HG02798 (cell line): ENCODE results near the gene CFB.

Source experiments
- ATAC-seq: cut with Tn5 transposase; IDR thresholded peaks from one replicate; pipeline ENCODE4 v1.9.1; 2021; ENCODE audit warnings: mild to moderate bottlenecking; ENCODE audit not compliant: unreplicated experiment, poor library complexity

Gene CFB

DNA sequence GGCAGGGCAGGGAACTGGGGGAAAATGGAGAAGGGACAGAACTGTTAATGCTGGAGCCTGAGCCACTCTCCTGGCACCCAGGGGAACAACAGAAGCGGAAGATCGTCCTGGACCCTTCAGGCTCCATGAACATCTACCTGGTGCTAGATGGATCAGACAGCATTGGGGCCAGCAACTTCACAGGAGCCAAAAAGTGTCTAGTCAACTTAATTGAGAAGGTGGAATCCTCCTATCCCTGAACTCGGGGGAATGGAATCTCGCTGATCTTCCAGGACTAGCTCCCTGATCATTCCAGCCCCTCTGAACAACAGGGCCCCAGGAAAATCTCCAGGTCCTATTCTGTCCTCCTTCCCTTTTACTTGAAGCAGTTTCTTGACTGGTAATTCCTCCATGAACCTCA, 2.0 kb downstream of the CFB start:
- no peak for ATAC-seq

DNA sequence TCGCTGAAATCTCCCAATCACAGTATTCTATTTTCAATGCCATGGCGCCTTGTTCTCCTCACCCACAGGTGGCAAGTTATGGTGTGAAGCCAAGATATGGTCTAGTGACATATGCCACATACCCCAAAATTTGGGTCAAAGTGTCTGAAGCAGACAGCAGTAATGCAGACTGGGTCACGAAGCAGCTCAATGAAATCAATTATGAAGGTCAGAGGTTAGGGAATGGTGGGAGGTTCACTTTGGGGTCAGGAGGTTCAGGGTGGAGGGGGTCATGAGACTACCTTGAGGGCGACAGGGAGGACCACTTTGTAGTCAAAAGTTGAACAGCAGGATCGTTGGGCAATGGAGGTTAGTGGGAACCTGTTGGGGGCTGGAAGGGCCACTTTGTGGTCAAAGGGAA, 2.4 kb downstream of the CFB start:
- ATAC-seq: no peak

DNA sequence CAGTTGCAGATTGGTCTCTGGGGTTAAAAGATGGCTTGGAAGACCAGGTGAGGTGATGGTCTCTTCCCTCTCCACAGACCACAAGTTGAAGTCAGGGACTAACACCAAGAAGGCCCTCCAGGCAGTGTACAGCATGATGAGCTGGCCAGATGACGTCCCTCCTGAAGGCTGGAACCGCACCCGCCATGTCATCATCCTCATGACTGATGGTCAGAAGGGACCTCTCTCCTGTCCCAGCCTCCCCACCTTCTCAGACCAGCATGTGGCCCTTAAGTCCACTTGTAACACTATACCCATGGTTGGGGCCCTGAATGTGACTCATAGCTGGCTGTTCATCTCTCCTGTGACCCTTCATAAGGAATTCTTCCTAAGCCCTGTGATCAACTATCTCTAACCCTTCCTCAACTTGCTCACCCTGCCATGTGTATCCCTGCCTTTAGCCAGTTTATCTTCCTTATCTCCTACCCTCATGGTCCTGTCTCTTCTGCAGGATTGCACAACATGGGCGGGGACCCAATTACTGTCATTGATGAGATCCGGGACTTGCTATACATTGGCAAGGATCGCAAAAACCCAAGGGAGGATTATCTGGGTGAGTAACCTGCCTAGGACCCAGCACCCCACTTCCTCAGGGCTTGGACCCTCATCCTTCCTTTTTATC, 3.0 kb downstream of the CFB start:
- ATAC-seq: no peak

DNA sequence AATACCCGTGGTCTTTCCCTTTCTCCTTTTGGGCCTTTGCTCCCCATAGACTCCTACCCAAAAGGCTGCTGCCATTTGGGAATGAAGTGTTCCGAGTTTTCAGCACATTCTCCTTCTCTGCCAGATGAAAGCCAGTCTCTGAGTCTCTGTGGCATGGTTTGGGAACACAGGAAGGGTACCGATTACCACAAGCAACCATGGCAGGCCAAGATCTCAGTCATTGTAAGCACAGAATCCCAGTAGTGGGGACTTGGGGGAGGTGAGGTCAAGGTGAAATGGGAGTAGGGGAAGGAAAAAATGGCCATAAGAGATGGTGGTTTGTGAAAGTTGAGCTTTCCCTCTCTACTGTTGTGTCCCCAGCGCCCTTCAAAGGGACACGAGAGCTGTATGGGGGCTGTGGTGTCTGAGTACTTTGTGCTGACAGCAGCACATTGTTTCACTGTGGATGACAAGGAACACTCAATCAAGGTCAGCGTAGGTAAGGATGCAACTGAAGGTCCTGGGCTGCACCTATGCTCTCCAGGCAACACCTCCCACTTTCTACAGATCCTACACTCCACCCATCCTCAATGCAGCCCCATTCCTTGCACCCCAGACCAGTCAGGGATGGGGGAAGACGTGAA, 4.1 kb downstream of the CFB start:
- no peak for ATAC-seq

DNA sequence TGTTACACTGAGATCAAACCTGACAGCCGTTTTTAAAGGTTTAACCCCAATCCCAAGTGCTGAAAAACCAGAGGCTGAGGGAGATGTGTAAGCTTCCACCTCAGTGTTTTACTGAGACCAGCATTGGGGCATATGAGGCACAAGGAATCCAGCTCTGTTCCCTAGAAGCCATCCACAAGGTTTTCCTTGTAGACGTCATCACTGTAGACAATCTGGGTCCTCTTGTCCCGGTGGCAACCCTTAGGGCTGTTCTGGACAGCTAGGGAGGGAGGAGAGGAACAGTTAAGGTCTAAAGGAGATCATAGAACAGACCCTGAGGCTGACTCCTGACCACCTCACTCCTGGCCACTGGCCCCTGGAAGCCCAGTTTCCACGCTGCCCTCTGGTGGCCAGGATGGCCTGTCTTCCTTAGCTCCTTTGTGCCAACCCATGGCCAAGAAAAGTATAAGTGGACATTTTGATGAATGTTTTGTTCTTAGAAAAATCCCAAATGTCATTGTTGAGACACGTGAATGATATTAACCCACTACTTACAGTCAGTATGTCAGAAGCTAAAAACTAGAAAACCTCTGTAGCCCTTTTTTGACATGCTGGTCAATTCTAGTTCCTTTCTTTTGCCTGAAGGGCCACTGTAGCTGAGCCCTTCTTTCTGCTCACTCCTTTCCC, 6.4 kb downstream of the CFB start:
- no peak for ATAC-seq

DNA sequence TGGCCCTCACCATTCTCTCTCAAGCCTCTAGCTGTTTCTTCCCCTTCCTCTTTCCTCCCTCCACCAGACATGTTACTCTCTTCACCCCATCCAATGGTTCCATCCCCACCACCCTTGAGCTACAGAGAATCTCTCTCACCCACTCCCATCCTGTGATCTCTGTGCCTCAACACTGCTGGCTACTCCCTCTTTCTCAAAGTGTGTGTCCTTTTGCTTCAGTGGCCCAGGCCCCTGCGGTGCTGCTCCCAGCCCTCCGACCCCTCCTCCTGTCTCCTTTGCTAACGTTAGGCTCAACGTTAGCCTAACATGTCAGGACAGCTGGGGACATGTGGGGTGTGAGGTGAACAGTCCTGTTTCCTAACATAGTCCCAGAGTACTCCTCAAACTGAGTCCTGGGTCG, 7.0 kb downstream of the CFB start:
- no peak for ATAC-seq

DNA sequence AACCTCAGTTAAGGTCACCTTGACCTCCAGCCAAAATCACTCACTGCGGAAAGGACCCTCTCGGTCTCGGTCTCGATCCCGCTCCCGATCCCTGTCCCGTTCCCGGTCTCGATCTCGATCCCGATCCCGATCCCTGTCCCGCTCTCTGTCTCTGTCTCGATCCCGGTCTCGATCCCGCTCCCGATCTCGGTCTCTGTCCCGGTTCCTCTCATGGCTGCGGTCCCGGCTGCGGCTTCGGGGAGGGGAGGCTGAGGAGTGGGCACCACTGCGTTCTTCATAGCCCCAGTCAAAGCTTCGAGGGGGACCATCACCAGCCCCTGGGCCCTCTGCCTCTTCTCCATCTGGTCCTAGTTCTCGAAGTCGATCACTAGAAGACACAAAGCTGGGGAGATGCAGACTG, 8.6 kb downstream of the CFB start:
- ATAC-seq: no peak

DNA sequence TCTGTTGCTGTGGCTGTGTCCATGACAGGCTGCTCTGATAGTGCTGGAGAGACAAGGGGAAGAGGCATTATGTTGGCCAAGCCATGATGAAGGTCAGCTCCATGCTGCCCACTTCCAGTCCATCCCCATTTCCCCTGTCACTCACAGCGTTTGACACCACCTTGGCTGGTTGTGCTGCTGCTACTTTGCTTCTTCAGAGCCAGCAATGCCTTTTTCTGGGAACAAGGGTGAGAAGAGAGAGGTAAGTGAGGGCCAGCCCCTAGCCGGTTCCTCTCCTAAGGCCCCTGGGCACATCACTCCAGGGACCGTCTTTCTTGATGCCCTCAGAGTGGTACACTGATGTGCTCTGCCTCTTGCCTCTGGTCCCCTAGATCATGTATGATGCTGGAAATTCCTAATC, 10.9 kb downstream of the CFB start:
- no peak for ATAC-seq

DNA sequence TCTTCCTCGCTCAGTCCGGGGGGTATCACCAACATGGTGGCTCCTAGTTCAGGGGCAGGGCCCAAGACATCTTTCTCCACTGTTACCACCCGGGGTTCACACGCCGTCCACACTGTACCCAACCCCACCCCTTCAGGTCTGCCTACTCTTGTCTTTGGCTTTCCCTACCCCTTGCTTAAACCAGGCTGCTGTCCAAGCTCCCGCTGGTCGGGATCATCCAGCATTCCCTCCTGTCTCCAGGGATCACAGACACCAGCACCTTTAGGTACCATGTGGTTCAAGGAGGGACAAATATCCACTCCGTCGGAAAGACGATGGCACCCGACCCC, 12.5 kb downstream of the CFB start:
- no peak for ATAC-seq

DNA sequence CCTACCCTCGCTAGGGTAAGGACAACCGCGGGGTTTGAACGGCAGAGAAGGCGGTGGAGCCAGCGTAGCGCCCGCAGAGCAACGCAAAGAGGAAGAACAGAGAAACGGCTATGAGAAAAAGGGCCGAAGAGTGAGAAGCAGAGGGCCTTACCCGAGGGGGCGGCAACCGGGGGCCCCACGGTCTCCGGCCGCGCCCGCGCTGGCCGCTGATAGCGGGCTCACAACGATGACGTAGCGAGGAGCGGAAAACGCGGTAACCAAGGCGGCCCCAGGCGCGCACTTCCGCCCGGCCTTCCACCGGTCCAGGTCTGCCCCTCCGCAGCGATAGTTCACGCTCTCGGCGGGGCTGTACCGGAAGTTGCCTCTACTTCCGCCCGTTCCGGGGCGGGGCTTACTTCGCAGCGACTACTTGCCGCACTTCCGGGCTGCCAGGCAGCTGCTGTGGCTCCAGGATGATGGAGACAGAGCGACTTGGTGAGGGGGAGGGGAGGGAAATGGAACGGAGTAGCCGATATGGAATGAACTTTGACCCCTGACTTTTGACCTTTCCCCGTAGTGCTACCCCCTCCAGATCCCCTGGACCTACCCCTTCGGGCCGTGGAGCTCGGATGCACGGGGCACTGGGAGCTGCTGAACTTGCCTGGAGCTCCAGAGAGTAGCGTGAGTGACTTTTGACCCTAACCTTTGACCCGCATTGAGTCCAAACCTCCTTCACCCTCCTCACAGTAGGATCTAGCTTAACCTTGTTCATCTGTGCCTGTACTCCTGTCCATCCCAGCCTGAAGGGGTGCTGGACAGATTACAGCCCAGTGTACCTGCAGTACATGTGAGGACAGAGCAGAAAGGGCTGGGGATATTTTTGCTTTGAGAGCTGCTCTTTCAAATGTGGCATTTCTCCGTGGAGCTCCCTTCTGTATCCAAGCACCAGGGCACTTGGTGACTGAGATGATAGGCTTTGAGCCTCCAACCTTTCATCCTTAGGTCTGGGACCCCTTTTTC, 13.1 kb downstream of the CFB start, which contains the start of the genes NELFE and SKIC2:
Gene NELFE, minus strand, starts transcription at position 231 of the 999 bp plus-strand sequence. CDS start 525 bp downstream, outside the sequence.
Gene SKIC2, plus strand, starts transcription at position 435 of the 999 bp plus-strand sequence. Its CDS starts 18 bp downstream, at position 453.
- ATAC-seq: peak; percentile 98

DNA sequence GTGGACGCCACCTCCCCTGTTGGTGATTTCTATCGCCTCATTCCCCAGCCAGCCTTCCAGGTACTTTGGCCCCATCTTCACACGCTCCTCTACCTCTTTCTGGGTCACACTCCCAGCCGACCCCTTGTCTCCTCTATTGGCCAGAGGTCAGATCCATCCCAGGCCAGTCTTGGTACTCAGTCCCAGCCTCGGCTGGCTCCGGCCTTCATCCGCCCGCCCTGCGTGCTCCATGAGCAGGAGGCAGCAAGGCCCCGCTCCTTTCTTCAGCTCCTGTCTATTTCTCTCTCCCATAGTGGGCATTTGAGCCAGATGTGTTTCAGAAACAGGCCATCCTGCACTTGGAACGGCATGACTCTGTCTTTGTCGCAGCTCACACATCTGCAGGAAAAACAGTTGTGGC, 15.7 kb downstream of the CFB start:
- ATAC-seq: no peak

DNA sequence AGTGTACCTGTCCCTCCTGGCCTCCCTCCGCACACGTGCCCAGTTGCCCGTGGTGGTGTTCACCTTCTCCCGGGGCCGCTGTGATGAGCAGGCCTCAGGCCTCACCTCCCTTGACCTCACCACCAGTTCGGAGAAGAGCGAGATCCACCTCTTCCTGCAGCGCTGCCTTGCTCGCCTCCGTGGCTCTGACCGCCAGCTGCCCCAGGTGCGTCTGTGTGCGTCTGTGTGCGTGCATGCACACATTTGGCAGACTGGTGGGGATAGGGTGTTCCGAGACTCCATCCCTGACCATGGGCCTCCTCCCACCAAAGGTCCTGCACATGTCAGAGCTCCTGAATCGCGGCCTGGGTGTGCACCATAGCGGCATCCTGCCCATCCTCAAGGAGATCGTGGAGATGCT, 18.0 kb downstream of the CFB start:
- ATAC-seq: no peak

DNA sequence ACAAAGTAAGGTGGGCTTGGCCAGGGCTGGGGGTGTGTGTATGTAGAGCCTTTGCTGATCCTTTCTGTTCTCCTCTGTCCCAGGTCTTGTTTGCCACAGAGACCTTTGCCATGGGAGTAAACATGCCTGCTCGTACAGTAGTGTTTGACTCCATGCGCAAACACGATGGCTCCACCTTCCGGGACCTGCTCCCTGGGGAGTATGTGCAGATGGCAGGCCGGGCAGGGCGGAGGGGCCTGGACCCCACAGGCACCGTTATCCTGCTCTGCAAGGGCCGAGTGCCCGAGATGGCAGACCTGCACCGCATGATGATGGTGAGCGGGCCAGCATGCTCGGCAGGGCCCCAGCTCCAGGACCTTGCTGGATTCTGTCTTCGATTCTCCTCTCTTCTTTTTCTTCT, 19.8 kb downstream of the CFB start:
- no peak for ATAC-seq

DNA sequence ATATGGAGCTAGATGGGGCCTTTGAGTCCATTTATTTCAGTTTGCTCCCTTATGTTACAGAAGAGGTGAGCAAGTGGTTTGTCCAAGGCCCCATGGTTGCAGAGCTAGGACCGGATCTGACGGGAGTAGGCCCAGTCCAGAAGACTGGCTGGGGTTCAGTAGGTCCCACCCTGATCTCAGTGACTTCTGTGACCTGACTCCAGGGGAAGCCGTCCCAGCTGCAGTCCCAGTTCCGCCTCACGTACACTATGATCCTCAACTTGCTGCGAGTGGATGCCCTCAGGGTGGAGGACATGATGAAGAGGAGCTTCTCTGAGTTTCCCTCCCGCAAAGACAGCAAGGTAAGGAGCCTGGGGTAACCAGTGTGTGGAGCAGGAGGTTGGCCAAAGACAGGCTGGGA, 20.6 kb downstream of the CFB start:
- no peak for ATAC-seq

DNA sequence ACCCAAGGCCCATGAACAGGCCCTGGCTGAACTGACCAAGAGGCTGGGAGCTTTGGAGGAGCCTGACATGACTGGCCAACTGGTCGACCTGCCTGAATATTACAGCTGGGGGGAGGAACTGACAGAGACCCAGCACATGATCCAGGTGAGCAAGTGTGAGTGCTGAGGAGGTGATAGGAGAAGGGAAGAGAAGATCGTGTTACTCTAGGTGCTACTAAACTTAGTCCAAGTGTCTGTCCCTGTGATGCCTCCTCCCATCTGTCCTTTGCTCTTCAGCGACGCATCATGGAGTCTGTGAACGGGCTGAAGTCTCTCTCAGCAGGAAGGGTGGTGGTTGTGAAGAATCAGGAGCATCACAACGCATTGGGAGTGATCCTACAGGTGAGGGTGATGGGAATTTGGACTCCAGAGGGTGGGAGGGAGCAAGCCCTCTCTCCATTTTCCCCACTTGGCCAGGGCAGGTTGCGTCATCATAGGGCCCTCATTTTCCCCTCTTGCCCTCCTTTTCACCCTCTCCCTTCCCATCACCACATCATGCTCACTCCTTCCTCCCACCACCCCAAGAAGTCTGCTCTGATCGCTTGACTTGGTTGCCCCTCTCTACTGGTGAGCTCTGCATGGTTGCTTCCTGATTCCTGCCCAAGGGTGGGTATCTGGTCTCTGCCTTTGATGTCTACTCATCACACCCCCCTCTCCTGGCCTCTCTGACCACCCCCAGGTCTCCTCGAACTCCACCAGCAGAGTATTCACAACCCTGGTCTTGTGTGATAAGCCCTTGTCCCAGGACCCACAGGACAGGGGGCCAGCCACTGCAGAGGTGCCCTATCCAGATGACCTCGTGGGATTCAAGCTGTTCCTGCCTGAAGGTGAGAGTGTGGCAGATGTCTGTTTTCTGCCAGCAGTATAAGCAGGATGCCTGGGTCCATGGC, 21.4 kb downstream of the CFB start:
- ATAC-seq: no peak

DNA sequence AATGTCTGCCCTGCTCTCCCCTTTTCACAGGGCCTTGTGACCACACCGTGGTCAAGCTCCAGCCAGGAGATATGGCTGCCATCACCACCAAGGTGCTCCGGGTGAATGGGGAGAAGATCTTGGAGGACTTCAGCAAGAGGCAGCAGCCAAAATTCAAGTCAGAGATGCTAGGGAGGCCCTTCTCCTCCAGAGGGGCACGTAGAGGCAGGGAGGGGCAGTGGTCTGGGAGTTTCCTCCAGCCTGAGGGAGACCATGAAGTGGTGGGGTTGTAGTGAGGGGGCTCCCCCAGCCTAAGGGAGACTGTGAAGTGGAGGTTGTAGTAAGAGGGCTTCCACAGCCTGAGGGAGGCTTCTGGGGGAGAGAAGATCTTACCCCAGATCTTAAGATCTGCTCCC, 22.0 kb downstream of the CFB start:
- ATAC-seq: no peak

DNA sequence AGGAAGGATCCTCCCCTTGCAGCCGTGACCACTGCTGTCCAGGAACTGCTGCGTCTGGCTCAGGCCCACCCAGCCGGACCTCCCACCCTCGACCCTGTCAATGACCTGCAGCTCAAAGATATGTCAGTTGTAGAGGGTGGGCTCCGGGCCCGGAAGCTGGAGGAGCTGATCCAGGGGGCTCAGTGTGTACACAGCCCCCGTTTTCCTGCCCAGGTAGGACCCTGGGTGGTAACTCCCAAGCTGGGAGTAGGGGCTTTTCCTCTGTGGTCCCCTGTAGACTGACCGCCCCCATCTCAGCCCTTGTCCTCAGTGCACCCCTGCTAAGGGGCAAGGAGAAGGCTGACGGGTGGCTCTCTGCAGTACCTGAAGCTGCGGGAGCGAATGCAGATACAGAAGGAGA, 22.4 kb downstream of the CFB start:
- no peak for ATAC-seq

DNA sequence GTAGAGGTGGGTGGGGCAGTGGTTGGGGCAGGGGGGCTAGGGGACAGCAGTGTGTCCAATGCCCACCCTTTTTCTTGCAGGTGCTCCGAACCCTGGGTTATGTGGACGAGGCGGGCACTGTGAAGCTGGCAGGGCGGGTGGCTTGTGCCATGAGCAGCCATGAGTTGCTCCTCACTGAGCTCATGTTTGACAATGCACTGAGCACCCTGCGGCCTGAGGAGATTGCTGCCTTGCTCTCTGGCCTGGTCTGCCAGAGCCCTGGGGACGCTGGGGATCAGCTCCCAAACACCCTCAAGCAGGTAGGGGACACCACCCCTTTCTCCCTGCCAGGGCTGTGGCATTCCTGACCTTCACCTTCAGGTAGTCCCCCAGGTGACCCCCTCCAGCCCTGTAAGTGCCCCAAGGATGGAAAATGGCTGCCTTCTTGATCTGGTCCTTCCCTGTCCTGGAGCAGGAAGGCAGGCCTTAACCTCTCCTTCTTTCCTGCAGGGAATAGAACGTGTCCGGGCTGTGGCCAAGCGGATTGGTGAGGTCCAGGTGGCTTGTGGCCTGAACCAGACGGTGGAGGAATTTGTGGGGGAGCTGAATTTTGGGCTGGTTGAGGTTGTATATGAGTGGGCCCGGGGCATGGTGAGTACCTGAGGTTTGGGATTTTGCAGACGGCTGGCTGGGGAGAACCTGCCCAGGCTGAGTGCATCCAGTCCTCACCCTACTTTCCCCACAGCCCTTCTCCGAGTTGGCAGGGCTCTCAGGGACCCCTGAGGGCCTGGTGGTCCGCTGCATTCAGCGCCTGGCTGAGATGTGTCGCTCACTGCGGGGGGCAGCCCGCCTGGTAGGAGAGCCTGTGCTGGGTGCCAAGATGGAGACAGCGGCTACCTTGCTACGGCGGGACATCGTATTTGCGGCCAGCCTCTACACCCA, 23.2 kb downstream of the CFB start:
- no peak for ATAC-seq
